H54 (cell line): ENCODE results near the gene IGSF9.
A peak's percentile ranks its signal among the peaks of the same experiment; 100 is the strongest.

Experiments used
- DNase-seq: peaks from one replicate; pipeline ENCODE4 v3.0.0; 2011; ENCODE audit warnings: low spot score, mixed read lengths; ENCODE audit not compliant: insufficient read length
- FAIRE-seq: peaks from 3 replicates; lab custom pipeline; 2011; peaks lifted over from hg19 to GRCh38; lab: Jason Lieb, UNC
- POLR2A ChIP-seq: IDR thresholded peaks from 2 replicates; pipeline ENCODE4 v1.6.1; 2011; ENCODE audit warnings: low read depth, mild to moderate bottlenecking, low read length

The IGSF9 gene

GRCh38 chr1:159943908-159944622 lies 1.3 kb downstream of the IGSF9 start:
- no peak for FAIRE-seq
- no peak for TF ChIP-seq POLR2A
- no peak for DNase-seq

- FAIRE-seq: no peak
- no peak for TF ChIP-seq POLR2A
- DNase-seq: no peak
Observed at GRCh38 chr1:159943278-159943640, 2.2 kb downstream of the IGSF9 start.

- FAIRE-seq (no peak), DNase-seq (no peak)
- no peak for TF ChIP-seq POLR2A
Observed at GRCh38 chr1:159942632-159943277, 2.7 kb downstream of the IGSF9 start.

- no peak for TF ChIP-seq POLR2A
- FAIRE-seq (no peak), DNase-seq (no peak)
Observed at GRCh38 chr1:159941591-159942560, 3.5 kb downstream of the IGSF9 start.

- no peak for FAIRE-seq
- DNase-seq: no peak
- no peak for TF ChIP-seq POLR2A
Observed at GRCh38 chr1:159941141-159941540, 4.3 kb downstream of the IGSF9 start.

- no peak for FAIRE-seq
- no peak for TF ChIP-seq POLR2A
- no peak for DNase-seq
Observed at GRCh38 chr1:159940006-159940620, 5.3 kb downstream of the IGSF9 start.

GRCh38 chr1:159939678-159940002 lies 5.8 kb downstream of the IGSF9 start:
- DNase-seq: no peak
- no peak for FAIRE-seq
- TF ChIP-seq POLR2A: no peak

GRCh38 chr1:159938905-159939677 lies 6.3 kb downstream of the IGSF9 start:
- DNase-seq (no peak), FAIRE-seq (no peak)
- no peak for TF ChIP-seq POLR2A

- FAIRE-seq: no peak
- DNase-seq: no peak
- TF ChIP-seq POLR2A: no peak
Observed at GRCh38 chr1:159938211-159938852, 7.1 kb downstream of the IGSF9 start.

- FAIRE-seq (no peak), DNase-seq (no peak)
- TF ChIP-seq POLR2A: no peak
Observed at GRCh38 chr1:159937054-159937750, 8.2 kb downstream of the IGSF9 start.

- peak; percentile 91 for DNase-seq
- FAIRE-seq: no peak
- no peak for TF ChIP-seq POLR2A
Observed at GRCh38 chr1:159936273-159936904, 9.0 kb downstream of the IGSF9 start.
